HCT116 (cell line): ENCODE data around the gene HIF1A.

Experiments used
- CEBPB ChIP-seq: IDR thresholded peaks from 2 replicates; pipeline ENCODE4 v1.6.1; 2012; ENCODE audit warnings: low read depth
- EGR1 ChIP-seq: IDR thresholded peaks from 2 replicates; pipeline ENCODE4 v1.6.1; 2012; ENCODE audit warnings: low read depth
- YY1 ChIP-seq: IDR thresholded peaks from 2 replicates; pipeline ENCODE4 v1.6.1; 2011; ENCODE audit warnings: low read length, low read depth, moderate library complexity, mild to moderate bottlenecking; ENCODE audit not compliant: insufficient replicate concordance; ENCODE audit errors: extremely low read depth
- TF ChIP-seq, protein P1 (sequence below): IDR thresholded peaks from 2 replicates; pipeline ENCODE4 v1.6.1; 2012
- TF ChIP-seq, protein P2 (sequence below): IDR thresholded peaks from 2 replicates; pipeline ENCODE4 v1.6.1; 2012

DNA sequence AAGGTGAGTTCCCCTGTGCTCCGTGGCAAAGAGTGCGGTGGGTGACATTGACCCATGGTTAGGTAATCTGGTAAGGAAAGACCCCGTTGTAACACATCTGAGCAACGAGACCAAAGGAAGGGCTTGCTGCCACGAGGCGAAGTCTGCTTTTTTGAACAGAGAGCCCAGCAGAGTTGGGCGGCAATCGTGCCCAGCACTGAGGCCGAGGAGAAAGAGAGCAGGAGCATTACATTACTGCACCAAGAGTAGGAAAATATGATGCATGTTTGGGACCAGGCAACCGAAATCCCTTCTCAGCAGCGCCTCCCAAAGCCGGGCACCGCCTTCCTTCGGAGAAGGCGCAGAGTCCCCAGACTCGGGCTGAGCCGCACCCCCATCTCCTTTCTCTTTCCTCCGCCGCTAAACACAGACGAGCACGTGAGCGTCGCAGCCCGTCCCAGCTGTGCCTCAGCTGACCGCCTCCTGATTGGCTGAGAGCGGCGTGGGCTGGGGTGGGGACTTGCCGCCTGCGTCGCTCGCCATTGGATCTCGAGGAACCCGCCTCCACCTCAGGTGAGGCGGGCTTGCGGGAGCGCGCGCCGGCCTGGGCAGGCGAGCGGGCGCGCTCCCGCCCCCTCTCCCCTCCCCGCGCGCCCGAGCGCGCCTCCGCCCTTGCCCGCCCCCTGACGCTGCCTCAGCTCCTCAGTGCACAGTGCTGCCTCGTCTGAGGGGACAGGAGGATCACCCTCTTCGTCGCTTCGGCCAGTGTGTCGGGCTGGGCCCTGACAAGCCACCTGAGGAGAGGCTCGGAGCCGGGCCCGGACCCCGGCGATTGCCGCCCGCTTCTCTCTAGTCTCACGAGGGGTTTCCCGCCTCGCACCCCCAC lies at the start of gene HIF1A:
- TF ChIP-seq EGR1, result peak; percentile 84
- TF ChIP-seq, protein P1, sequence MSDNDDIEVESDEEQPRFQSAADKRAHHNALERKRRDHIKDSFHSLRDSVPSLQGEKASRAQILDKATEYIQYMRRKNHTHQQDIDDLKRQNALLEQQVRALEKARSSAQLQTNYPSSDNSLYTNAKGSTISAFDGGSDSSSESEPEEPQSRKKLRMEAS, result peak; percentile 99
- peak; percentile 46 for TF ChIP-seq YY1
- no peak; the same call in 1 of the 2 replicates for TF ChIP-seq CEBPB
- TF ChIP-seq, protein P2, sequence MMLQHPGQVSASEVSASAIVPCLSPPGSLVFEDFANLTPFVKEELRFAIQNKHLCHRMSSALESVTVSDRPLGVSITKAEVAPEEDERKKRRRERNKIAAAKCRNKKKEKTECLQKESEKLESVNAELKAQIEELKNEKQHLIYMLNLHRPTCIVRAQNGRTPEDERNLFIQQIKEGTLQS, result no peak
